Vagina (tissue), 2 donors: Measurements from ENCODE around the gene GCH1. TPM values are rescaled to one million over a fixed set of nuclear protein-coding genes. Genes with fewer than 3 reads are reported as not detected.
A peak's percentile ranks its signal among the peaks of the same experiment; 100 is the strongest.

Experiments used
- DNase-seq, 2 donors: peaks; one replicate each; pipeline ENCODE4 v3.0.0-alpha.2; 2017; ENCODE audit errors: extremely low spot score in 2 of 2
- H3K27ac ChIP-seq: fragments of 200-600 bp; sonication (generic); one replicate; pipeline ENCODE4 v1.5.1; 2019
- H3K27me3 ChIP-seq: fragments of 200-600 bp; sonication (generic); one replicate; pipeline ENCODE4 v1.5.1; 2019
- H3K36me3 ChIP-seq, 2 donors: fragments of 200-600 bp; sonication (generic); one replicate each; pipeline ENCODE4 v1.5.1; 2017 to 2019
- H3K4me1 ChIP-seq: fragments of 200-600 bp; sonication (generic); one replicate; pipeline ENCODE4 v1.5.1; 2019
- H3K4me3 ChIP-seq, 2 donors: fragments of 200-600 bp; sonication (generic); 1 replicate in 1 of 2; 2 replicates in 1 of 2; pipeline ENCODE4 v1.5.1; 2016 to 2019
- H3K9me3 ChIP-seq: fragments of 200-600 bp; sonication (generic); one replicate; pipeline ENCODE4 v1.5.1; 2019
- POLR2A ChIP-seq, 2 donors: fragments of 450-650 bp; IDR thresholded peaks; one replicate each; pipeline ENCODE4 v1.6.1; 2017; ENCODE audit warnings: antibody characterized with exemption in 2 of 2, mild to moderate bottlenecking in 2 of 2, moderate library complexity in 2 of 2
- POLR2AphosphoS5 ChIP-seq, 2 donors: sonication (generic); formaldehyde crosslinking; IDR thresholded peaks; one replicate each; pipeline ENCODE4 v1.9.0; 2017; ENCODE audit warnings: antibody characterized with exemption in 2 of 2, mild to moderate bottlenecking in 2 of 2, low read depth in 1 of 2; ENCODE audit not compliant: insufficient read depth in 1 of 2
- intact Hi-C: fragments of 100-400 bp; cut with DNase I; formaldehyde crosslinking; loops from one replicate; pipeline ENCODE4 v1.15.1; 2023
- total RNA-seq: library from RNA; depleted of rRNA; stranded (reverse); fragments of >200 nt; gene quantifications from one replicate; pipeline ENCODE4 v1.2.3, GENCODE V29; 2016
- TF ChIP-seq, protein P1 (sequence below), 3 experiments: fragments of 450-650 bp in 2 of 3; fragments of 200-600 bp in 1 of 3; sonication (generic) in 1 of 3; IDR thresholded peaks; one replicate each; pipeline ENCODE4 v1.5.1; 2017 to 2019; ENCODE audit warnings: antibody characterized with exemption in 3 of 3, mild to moderate bottlenecking in 2 of 3, moderate library complexity in 2 of 3

GCH1 gene
- total RNA-seq, 1 donor from 2014 or later, result 22.1 TPM

DNA sequence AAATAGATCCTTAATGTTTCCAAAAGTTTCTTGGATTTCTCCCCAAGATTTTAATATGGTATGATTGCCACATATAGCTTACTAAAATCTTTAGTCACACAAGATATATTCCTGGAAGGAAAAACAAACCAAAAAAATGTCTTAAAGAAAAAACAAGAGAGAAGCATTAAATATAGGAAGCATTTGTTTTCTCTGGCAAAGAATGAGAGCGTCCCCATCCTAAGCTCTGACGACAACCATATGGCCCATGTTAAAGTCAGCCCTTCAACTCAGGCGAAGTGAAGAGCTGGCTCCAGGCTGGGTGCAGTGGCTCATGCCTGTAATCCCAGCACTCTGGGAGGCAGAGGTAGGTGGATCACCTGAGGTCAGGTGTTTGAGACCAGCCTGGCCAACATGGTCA is 35.6 kb downstream of the GCH1 start:
- H3K27me3 ChIP-seq, result no peaks in the 10 kb centered on the region
- intact Hi-C loops, result no loop called here
- H3K9me3 ChIP-seq, result no peaks in the 10 kb centered on the region
- H3K27ac ChIP-seq, result no peak overlapping the region
- TF ChIP-seq POLR2AphosphoS5 (IDR thresholded peaks at IDR 0.05; ENCODE audit: insufficient read depth in 1 of 2, low read depth in 1 of 2) (no peak), POLR2A (IDR thresholded peaks at IDR 0.05) (no peak)
- TF ChIP-seq, protein P1, sequence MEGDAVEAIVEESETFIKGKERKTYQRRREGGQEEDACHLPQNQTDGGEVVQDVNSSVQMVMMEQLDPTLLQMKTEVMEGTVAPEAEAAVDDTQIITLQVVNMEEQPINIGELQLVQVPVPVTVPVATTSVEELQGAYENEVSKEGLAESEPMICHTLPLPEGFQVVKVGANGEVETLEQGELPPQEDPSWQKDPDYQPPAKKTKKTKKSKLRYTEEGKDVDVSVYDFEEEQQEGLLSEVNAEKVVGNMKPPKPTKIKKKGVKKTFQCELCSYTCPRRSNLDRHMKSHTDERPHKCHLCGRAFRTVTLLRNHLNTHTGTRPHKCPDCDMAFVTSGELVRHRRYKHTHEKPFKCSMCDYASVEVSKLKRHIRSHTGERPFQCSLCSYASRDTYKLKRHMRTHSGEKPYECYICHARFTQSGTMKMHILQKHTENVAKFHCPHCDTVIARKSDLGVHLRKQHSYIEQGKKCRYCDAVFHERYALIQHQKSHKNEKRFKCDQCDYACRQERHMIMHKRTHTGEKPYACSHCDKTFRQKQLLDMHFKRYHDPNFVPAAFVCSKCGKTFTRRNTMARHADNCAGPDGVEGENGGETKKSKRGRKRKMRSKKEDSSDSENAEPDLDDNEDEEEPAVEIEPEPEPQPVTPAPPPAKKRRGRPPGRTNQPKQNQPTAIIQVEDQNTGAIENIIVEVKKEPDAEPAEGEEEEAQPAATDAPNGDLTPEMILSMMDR (IDR thresholded peaks at IDR 0.05), result no peak
- H3K4me1 ChIP-seq, result no peaks in the 10 kb centered on the region
- no peaks in the 10 kb centered on the region for H3K36me3 ChIP-seq
- no peak for DNase-seq
- H3K4me3 ChIP-seq, result no peak overlapping the region

DNA sequence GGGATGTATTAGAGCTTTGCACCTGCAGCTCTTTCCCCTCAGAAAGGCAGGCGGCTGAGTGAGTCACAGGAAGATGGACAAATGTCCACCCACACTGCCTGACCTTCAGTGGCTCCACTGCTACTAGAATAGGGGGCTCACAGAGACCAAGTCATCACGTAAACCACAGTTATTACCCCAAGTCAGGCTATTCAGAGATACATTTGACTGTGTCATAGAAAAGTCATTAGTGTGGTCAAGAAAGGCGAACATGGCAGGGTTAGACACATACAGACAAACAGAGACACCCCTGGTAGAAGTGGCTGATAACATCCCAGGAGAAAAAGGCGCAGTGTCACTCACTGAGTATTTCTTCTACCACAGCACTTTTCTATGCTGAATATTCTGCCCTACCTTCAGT is 36.0 kb downstream of the GCH1 start:
- Histone ChIP-seq H3K36me3 (no peaks in the 10 kb centered on the region), H3K27me3 (no peaks in the 10 kb centered on the region), H3K9me3 (no peaks in the 10 kb centered on the region), H3K4me3 (no peak overlapping the region), H3K27ac (no peak overlapping the region), H3K4me1 (no peaks in the 10 kb centered on the region)
- intact Hi-C loops, result no loop called here
- TF ChIP-seq POLR2AphosphoS5 (IDR thresholded peaks at IDR 0.05; ENCODE audit: insufficient read depth in 1 of 2, low read depth in 1 of 2) (no peak), POLR2A (IDR thresholded peaks at IDR 0.05) (no peak)
- TF ChIP-seq, protein P1 (IDR thresholded peaks at IDR 0.05), result no peak
- no peak for DNase-seq

DNA sequence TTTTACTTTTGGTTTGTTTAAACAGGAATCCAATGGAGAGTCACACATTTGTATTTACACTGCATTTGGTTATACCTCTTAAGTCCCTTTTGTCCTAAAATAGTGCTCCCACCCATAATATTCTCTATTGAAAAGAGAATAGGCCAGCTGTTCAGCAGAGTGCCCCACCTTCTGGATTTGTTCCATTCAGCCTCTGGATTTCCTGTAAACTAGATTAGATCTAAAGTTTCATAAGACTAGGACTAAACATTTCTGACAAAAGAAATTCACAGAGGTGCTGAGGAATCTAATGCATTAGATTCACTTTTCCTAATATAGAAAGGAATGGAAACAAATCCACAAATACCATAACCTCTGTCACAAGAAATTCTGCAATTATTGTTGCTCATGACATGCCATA is 38.1 kb downstream of the GCH1 start:
- Histone ChIP-seq H3K27me3 (no peaks in the 10 kb centered on the region), H3K4me3 (no peak overlapping the region), H3K36me3 (no peaks in the 10 kb centered on the region), H3K4me1 (no peaks in the 10 kb centered on the region), H3K27ac (no peak overlapping the region), H3K9me3 (no peaks in the 10 kb centered on the region)
- intact Hi-C loops, result no loop called here
- TF ChIP-seq POLR2AphosphoS5 (IDR thresholded peaks at IDR 0.05; ENCODE audit: insufficient read depth in 1 of 2, low read depth in 1 of 2) (no peak), POLR2A (IDR thresholded peaks at IDR 0.05) (no peak)
- TF ChIP-seq, protein P1 (IDR thresholded peaks at IDR 0.05), result no peak
- DNase-seq, result no peak

DNA sequence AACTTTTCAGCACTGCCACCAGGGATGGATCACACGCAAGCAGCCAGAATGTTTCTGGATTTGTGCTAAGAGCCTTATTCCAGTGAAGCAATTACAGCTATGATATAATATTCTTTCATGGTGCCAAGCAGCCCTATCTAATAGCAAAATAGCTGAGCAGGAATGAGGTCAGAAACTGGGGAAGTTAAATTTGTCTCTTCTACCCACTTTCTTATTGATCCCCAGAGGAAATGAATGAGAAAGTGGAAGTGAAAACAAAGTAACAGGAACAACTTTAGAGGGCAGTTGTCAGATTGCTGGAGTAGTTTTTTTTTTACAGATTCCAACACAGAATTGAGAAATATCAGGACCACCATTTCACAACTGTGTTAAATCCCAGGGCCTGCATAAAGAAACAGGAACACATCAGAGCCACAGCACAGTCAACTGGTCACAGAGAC is 44.8 kb downstream of the GCH1 start:
- no peak for DNase-seq
- TF ChIP-seq, protein P1 (IDR thresholded peaks at IDR 0.05), result no peak
- TF ChIP-seq POLR2AphosphoS5 (IDR thresholded peaks at IDR 0.05; ENCODE audit: insufficient read depth in 1 of 2, low read depth in 1 of 2) (peak in 1 of 2 donors; percentile 14), POLR2A (IDR thresholded peaks at IDR 0.05) (no peak)
- H3K4me3 ChIP-seq, result no peak overlapping the region
- H3K36me3 ChIP-seq, result no peaks in the 10 kb centered on the region
- no peaks in the 10 kb centered on the region for H3K27me3 ChIP-seq
- intact Hi-C loops, result no loop called here
- H3K4me1 ChIP-seq, result no peaks in the 10 kb centered on the region
- H3K9me3 ChIP-seq, result no peaks in the 10 kb centered on the region
- no peak overlapping the region for H3K27ac ChIP-seq

DNA sequence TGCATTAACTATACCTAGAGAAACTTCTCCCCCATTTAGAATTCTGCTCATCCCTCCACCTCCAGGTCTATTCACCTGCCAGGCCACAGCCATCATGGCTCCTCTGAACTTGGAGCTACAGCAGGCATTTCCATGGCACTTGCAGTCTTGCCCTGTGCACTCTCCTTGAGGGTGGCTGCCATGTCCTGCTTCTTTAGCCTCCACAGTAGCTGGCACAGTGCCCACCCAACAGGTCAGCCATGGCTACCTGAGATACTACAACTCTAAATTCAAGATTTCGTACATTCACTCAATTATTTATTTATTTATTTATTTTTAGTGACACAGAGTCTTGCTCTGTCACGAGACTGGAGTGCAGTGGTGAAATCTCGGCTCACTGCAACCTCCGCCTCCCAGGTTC is 46.5 kb downstream of the GCH1 start:
- no peaks in the 10 kb centered on the region for H3K27me3 ChIP-seq
- no peak for TF ChIP-seq POLR2AphosphoS5 (IDR thresholded peaks at IDR 0.05; ENCODE audit: insufficient read depth in 1 of 2, low read depth in 1 of 2)
- TF ChIP-seq, protein P1 (IDR thresholded peaks at IDR 0.05), result no peak
- TF ChIP-seq POLR2A (IDR thresholded peaks at IDR 0.05), result no peak
- no peak overlapping the region for H3K4me3 ChIP-seq
- no peaks in the 10 kb centered on the region for H3K36me3 ChIP-seq
- intact Hi-C loops, result no loop called here
- H3K27ac ChIP-seq, result no peak overlapping the region
- H3K9me3 ChIP-seq, result no peaks in the 10 kb centered on the region
- H3K4me1 ChIP-seq, result no peaks in the 10 kb centered on the region
- no peak for DNase-seq
